ENCODE measurements around the gene TCOF1. TPM values are rescaled to one million over a fixed set of nuclear protein-coding genes. Genes with fewer than 3 reads are reported as not detected.

Gene TCOF1
- 72.0 and 74.3 TPM in 2 replicates for total RNA-seq

- intact Hi-C loops (cut with micrococcal nuclease), result loop anchor here (1.0 to 10.0 kb wide), 12 partner anchors 56 to 1973 kb away; partner anchors contain the start of genes DCTN4, FBXO38, GM2A and HMGXB3
Measured at GRCh38 chr5:150357326-150358260, at the start of gene TCOF1. Gene TCOF1, plus strand, starts transcription at chr5:150357697. Its CDS starts 50 bp downstream, at chr5:150357747.

GRCh38 chr5:150309101-150309885, 48.2 kb upstream of the TCOF1 start:
- intact Hi-C loops (cut with micrococcal nuclease), result no loop called here

DNA sequence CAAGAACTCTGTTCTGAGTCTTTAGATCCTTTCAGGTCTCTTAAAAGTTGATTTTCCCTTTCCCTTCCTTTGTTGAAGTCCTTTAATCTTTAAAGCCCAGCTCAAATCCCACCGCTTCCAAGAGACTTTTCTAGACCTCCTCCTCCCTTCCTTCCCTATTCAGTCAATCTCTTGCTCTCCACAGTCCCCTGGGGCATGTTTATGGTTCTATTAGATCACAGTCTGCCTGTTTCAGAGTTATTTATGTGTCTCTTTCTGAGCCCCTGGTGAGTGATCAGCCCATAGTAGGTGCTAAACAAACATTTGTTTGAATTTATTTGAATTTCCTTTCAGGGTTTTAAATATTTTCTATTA, 47.6 kb upstream of the TCOF1 start:
- intact Hi-C loops (cut with micrococcal nuclease), result no loop called here

DNA sequence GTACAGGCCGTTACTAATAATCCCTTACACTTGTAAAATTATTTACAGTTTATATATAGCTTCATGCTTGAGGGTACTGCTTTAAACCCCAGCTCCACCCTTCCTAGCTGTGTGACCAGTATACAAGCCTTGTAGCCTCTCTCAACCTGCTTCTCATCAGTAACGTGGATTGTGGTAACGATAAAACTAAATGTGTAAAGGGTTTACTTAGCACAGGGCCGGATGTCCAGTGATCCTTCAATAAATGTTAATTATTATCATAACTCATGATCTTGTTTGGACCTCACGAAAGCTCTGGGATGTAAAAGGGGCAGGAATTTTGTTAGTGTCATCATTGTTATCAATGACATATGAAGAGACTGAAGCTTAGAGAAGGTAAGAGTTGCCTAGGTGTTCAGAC, 47.3 kb upstream of the TCOF1 start:
- intact Hi-C loops (cut with micrococcal nuclease), result no loop called here

DNA sequence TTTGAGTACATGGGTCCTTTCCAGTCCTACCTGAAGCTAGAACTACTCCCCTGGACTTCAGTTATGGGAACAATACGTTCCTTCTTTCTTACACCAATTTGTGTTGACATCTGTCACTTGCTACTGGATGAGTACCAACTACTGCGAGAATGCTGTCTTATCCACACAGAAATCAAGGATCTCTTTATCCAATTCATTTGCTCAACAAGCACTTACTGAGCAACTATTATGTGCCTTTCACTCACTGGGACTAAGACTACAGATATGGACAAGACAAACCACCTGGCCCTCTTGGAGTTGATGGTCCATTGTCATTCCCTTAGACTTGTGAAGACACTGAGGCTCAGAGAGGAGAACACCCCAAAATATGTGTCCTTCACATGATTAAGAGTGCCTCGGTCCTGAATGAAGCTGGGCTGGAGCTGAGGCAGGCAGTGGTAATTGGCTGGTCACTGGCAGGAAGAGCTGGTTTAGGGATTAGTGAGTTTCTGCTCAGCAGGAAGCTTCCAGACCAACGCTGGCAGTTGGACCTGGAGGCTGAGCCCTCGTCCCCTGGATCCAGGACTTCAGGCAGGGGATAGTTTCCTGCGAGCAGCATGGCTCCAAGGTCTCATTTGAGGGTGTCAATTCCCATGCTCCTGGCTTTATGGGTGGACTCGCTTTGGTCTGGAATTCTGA, 46.3 kb upstream of the TCOF1 start:
- intact Hi-C loops (cut with micrococcal nuclease), result no loop called here

GRCh38 chr5:150312518-150312917, 45.0 kb upstream of the TCOF1 start:
- intact Hi-C loops (cut with micrococcal nuclease), result no loop called here

DNA sequence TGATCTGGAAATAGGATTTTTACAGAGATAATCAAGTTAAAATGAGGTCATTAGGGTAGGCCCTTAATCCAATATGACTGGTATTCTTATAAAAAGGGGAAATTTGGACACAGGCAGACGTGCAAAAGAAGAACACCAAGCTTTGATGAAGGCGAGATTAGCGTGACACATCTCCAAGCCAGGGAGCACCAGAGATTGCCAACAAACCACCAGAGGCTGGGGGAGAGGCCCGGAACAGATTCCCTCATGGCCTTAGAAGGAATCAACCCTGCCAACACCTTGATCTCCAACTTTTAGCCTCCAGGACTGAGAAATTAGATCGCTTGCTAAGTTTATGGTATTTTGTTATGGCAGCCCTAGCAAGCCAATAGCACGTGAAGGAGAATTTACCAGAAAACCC, 44.0 kb upstream of the TCOF1 start:
- intact Hi-C loops (cut with micrococcal nuclease), result no loop called here

DNA sequence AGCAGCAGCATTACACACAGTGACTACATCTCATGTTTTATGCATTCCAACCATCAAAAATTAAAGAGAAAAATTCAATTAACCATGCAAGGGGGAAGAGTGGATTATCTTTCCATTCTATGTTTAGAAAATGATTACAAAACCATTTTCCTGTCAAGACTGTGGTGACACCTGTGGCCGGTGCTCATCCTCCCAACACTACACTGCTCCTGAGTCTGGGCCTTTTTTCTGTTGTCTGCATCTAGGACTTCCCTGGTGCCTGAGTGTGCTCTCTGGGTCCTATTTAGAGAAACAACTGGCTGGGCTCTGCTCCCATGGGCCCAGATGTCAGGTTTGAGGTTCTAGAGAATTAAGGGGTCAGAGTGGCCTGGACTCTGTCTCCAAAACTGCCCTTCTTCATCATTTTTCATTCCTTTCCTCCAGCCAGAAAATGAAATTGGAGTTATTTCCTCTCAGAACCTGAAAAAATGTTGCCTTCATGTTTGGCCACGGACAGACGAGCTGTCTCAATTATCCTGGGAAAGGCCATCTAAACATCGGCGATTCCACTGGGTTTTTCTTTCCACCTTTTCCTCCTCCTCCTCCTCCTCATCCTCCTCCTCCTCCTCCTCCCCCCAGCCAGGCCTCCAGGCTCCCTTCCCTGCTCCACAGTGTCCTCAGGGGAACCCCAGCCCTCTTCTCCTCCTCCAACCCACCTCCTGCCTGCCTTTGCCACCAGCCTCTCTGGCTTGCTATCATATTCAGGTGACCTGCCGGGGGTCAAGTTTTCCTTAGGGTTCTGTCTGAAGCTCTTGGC, 43.4 kb upstream of the TCOF1 start:
- intact Hi-C loops (cut with micrococcal nuclease), result no loop called here

DNA sequence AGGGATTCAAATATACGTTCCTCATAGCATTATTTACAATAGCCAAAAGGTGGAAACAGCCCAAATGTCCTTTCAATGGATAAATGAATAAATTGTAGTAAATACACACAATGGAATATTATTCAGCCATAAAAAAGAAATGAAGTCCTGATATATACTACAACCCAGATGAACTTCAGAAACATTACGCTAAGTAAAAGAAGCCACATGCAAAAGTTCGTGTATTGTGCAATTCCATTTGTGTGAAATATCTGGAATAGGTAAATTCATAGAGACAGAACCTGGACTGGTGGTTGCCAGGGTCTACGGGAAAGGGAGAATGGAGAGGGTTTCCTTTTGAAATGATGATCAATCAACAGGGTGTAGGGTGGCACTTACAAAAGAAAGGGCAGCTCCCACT, 42.3 kb upstream of the TCOF1 start:
- intact Hi-C loops (cut with micrococcal nuclease), result no loop called here

GRCh38 chr5:150316320-150316719, 41.2 kb upstream of the TCOF1 start:
- intact Hi-C loops (cut with micrococcal nuclease), result no loop called here

- intact Hi-C loops (cut with micrococcal nuclease), result no loop called here
Measured at GRCh38 chr5:150317048-150318003, 40.2 kb upstream of the TCOF1 start.

GRCh38 chr5:150318613-150319483, 38.6 kb upstream of the TCOF1 start:
- intact Hi-C loops (cut with micrococcal nuclease), result no loop called here

DNA sequence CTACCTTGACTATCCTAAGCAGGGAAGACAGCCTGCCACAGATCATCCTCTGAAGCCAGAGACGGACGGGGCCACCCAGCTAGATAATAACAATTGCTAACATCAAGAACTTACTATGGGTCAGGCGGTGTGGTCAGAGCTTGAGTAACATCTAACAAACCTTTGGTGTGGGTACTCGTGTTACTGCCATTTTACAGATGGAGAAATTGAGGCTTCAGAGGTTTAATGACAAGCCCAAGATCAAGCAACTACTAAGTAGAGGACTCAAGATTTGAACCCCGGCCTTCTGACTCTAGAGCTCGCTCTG, 38.1 kb upstream of the TCOF1 start:
- intact Hi-C loops (cut with micrococcal nuclease), result no loop called here

DNA sequence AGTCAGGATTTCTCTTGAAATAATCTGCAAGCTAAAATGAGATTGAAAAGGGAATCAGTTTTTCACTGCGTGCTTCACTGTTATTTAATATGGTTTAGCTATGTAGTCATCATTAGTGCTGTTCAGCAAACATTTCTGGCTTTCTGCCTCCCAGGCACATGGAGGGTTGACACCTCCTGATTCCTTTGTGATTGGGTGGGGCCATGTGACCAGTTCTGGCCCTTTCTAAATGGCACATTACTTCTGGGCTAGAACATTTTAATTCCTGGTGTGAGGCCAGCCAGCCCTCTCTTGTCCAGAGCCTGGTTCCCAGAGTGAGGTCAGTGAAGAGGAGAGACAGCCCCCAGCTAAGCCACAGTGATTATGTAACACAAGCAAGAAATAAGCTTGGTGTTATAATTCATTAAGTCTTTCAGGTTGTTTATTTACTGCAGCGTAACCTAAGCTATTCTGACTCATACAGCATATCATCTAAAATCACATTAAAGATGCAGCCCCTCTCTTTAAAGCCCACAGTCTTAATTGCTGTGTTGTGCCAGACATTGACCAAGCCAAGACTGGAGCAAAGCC, 37.4 kb upstream of the TCOF1 start:
- intact Hi-C loops (cut with micrococcal nuclease), result no loop called here

- intact Hi-C loops (cut with micrococcal nuclease), result no loop called here
Measured at GRCh38 chr5:150321211-150321610, 36.3 kb upstream of the TCOF1 start.

DNA sequence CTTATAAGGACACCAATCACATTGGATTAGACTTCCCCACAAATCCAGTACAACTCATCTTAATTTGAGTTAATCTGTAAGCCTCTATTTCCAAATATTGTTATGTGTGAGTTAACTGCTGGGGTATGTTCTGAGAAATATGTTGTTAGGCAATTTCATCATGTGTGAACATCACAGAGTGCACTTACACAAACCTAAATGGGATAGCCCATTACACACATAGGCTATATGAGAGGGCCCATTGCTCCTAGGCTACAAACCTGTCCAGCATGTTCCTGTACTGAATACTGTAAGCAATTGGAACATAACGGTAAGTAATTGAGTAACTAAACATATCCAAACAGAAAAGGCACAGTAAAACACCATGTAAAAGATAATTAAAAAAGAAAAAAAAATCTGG, 35.7 kb upstream of the TCOF1 start:
- intact Hi-C loops (cut with micrococcal nuclease), result no loop called here

- intact Hi-C loops (cut with micrococcal nuclease), result no loop called here
Measured at GRCh38 chr5:150322202-150322601, 35.3 kb upstream of the TCOF1 start.

- intact Hi-C loops (cut with micrococcal nuclease), result no loop called here
Measured at GRCh38 chr5:150323092-150323491, 34.4 kb upstream of the TCOF1 start.

GRCh38 chr5:150323819-150324218, 33.7 kb upstream of the TCOF1 start:
- intact Hi-C loops (cut with micrococcal nuclease), result no loop called here

All from T-helper 2 cell treated with Interferon-gamma antibody and Interleukin-4, amounts not matched to agents 100 ng/mL and 5 ng/mL, for 36 hours (primary cell).